Stimulated activated CD8-positive, alpha-beta memory T cell treated with anti-CD3 and anti-CD28 coated beads, Interleukin-4, amount 100 ng/mL, for 1 hour (primary cell): ENCODE data around the gene RPL9.
"Not testable (repeated sequence)": the region's sequence is repeated elsewhere in the genome, so short reads cannot be mapped to it uniquely, and the experiment has no call there.

Experiments used
- DNase-seq, 2 donors: peaks; one replicate each; pipeline ENCODE4 v3.0.0-alpha.2; 2020; ENCODE audit warnings: low read depth in 2 of 2, low spot score in 1 of 2

RPL9 gene

DNA sequence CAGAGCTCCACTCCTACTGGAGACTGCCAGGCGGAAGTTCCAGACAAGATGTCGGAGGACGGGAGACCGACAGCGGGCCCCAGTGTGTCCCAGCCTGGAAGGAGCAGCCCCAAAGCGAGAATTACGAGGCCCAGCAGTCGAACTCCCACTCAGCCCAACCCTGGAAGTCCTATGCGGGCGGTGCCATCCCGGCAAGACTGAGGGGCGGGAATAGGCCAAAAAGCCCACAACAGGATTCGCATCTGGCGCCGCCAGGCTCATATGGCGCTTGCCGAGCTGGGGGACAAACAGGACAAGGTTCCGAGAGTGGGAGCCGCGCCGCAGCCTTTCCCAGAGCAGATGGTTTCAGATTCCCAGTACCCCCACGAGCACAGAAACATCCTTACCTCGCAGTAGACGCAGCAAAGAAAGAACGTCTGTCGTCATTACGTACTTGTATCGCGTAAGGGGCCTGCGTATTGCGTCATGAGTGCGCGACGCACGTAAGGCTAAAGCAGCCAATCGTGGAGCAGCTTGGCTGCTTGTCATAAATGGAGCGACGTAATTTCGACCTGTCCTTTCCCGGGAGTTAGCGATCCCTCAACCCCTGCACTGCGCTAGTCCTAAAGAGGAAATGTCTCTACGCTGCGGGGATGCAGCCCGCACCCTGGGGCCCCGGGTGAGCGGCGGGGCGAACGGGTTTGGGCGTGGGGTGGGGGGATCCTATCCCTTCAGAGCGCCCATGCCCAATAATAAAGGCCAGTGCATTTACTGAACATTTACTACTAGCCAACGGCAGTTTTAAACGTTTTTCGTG lies at the start of gene RPL9, which contains the start of gene LIAS:
TSS of gene RPL9 (minus strand) at position 418 of the 796 bp plus-strand sequence. CDS start 483 bp downstream, outside the sequence.
TSS of gene LIAS (plus strand) at position 552 of the 796 bp plus-strand sequence. CDS start at position 614, 62 bp downstream.
- DNase-seq = peak; percentile 88 to 90

GRCh38 chr4:39505581-39505980 lies 46.9 kb upstream of the RPL9 start:
- DNase-seq = no peak

GRCh38 chr4:39504538-39504937 lies 45.8 kb upstream of the RPL9 start:
- DNase-seq = no peak

DNA sequence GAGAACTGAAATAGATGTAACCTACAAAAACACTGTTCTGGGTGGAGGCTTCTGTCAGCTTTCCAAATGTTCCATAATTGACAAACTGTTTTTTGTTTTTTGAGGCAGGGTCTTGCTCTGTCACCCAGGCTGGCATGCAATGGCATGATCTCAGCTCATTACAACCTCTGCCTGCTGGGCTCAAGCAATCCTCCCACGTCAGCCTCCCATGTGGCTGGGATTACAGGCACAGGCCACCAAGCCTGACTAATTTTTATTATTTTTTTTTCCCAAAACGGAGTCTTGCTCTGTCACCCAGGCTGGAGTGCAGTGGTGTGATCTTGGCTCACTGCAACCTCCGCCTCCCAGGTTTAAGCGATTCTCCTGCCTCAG lies 43.9 kb upstream of the RPL9 start:
- not testable (repeated sequence) for DNase-seq

DNA sequence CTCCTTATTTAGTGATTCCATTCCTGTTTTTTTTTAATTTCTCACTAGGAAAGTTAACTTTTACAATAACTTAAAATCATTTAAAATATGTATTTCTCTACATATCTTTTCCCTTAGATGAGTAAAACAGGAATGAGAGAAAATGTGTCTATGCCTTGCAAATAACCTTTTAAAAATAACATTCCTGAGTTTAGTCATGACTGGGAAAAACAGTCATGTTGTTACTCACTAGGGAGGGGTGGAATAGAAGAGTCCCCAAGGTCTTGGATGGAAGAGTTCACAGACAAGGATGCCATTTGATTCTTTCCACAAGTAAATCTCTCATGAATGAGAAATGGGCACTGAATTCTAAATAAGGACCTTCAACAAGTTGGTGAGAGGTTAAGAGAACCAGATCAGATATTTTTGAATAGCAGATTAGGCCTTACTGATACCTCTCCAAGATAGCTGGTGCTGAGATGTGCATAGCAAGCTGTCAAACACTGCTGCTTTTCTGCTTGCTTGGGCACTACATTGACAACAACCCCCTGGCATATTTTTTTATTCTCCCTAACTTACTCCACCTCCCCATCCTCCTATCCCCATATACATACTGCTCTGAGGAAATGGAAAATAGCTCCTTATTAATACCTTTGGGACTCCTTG lies 43.4 kb upstream of the RPL9 start:
- no peak for DNase-seq

DNA sequence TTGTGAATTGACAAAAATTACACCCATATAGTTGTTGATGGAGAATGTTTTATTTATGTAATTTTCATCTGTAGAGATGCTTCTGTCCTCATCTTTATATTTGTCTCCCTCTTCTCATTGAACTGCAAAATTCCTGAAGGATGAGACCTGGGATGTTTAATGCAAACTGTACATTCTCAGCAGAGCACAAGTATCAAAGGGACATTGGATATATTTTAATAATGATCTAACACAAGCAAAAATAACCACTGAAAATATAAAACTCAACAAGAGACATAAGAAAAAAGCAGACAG lies 40.0 kb upstream of the RPL9 start:
- no peak for DNase-seq

DNA sequence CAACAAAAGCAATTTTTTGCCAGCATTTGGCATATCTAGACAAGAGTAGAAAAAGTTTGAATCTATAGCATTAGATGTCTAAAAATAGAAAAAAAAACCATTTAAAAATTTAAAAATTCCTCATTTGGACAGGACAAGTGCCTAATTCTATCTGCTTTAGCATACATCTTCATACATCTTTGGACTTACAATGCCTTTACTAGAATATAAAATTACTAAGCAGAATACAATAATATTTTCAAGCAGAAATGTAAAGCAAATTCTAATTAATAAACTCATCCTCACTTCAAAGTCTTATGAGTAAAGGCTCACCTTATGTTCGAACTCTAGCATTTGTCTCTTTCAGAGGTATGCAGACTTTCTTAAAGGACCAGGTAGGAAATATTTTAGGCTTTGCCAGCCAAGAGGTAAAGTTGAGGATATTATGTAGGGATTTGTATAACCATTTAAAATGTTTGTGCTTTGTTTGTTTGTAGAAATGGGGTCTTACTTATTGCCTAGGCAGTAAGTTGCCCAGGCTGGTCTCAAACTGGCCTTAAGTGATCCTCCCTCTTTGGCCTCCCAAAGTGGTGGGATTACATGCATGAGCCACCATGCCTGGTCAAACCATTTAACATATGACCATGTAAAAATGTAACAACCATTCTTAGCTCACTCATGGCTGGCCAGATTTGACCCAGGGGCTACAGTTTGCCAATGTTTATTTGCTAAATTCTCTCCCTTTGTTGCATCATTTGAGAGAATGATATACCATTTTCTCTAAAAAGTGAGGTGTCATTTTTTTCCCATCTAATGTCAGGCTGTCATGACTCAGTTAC lies 39.4 kb upstream of the RPL9 start:
- DNase-seq = no peak

DNA sequence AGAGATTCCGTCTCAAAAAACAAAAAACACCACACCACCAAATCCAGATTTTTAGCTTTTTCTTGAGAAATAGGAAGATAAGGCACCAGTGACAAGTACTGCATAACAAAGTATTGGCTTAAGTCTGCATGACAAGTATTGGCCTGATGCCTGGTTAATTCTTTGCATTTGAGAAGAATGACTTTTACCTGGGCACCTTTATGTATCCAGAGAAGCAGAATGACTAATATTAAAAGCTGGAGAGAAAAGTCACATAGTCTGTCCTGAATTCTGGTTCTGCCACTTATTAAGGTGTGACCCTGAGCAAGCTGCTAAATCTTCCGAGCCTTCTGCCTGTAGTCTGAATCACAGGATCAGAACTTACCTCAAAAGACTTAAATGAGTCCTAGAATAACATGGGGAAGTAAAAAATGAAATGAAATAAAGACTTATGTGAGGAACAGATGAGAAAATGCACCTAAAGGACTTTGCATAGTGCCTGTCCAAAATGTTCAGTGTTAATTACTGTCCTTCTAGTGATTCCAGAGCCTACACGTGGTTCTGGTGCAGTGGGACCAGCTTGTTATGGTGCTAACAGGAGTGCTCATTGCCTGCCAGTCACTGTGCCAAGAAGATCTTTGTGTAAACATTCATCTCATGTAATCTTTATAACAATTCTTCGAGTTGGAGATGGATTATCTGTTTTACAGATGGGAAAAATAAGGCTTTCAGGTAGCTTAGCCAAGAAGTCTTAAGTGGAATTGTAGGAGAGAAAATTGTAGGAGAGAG lies 36.9 kb upstream of the RPL9 start:
- no peak for DNase-seq

DNA sequence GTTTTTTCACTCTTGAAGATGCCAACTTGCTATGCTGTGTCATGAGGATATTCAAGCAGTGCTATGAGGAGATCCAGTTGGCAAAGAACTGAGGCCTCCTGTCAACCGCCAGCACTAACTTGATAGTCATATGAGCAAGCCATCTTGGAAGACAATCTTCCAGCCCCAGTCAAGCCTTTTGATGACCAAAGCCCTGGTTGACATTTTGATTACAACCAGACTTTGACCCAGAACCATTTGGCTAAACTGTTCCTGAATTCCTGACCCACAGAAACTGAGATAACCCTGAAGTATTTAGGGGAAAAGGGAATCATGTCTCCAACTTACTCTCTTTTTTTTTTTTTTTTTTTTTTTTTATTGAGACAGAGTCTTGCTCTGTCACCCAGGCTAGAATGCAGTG lies 35.6 kb upstream of the RPL9 start:
- no peak for DNase-seq

DNA sequence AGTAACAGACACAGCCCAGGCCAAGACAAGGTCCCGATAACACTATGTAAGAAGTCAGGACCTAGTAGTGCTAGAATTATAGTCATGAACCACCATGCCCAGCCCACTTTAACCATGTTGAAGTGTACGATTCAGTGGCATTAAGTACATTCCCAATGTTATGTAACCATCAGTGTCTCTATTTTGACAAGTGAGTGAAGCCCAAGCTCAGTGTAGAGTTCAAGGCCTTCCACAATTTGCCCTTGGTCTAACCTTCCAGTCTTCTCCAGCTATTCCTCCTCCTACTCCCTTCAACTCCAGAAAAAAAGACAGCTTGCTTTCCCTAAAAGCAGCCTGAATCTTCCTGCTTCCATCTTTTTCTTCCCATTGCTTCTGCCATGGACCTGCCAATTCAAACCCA lies 31.6 kb upstream of the RPL9 start:
- no peak for DNase-seq

DNA sequence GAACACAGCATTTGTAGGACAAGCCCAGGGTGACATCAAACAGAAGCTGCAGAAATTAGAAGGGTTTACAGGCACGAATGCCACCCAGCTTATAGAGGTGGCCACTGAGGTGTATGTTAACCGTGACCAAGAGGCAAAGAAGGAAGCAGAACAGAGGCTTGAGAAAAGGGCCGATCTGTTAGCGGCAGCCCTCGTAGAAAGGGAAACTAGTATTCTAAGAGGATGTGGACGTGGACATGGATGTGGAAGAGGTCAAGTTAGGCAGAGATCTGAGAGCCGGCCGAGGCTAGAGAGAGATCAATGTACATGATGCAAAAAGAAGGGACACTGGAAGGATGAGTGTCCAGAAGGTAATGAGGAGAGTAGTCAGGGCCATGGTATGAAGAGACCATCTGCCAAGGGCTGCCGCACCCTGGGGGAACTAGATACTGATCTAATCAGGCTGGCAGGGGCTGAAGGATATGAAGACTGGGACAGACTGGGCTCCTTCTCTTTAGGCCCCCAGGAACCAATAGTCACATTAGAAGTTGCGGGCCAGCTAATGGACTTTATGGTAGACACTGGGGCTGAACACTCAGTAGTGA lies 27.6 kb upstream of the RPL9 start:
- DNase-seq = no peak

DNA sequence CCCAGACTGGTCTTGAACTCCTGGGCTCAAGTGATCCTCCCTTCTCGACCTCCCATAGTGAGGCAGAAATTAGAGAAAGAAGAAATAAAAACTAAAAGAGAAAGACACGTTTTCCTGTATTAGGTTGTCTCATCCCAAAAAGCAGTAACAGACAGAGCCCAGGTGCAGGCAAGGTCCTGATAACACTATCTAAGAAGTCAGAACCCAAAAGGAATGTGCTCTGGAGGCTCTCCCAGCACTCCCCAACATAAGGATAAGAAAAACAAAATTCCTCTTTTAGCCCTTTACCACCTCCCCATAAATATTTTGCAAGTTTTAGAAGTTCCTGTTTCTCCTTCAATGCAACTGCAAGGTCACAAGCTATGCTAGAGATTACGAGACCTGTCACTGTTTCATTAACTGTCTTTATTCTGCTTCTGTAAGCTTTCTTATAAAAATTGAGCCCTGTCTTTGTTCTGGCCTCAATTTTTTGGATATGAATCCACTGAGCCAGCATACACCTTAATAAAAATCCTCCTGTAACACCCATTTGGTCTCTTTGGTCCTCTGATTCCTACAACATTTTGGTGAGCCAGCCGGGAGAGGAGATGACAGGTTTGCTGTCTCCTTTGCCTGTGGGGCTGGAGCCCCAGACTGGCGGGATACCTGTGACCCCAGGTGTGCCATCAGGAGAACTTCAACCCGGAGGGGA lies 26.0 kb upstream of the RPL9 start:
- DNase-seq = no peak

- DNase-seq = no peak
Measured at GRCh38 chr4:39480902-39481695, 22.4 kb upstream of the RPL9 start.

GRCh38 chr4:39480251-39480650 lies 21.5 kb upstream of the RPL9 start:
- no peak for DNase-seq

DNA sequence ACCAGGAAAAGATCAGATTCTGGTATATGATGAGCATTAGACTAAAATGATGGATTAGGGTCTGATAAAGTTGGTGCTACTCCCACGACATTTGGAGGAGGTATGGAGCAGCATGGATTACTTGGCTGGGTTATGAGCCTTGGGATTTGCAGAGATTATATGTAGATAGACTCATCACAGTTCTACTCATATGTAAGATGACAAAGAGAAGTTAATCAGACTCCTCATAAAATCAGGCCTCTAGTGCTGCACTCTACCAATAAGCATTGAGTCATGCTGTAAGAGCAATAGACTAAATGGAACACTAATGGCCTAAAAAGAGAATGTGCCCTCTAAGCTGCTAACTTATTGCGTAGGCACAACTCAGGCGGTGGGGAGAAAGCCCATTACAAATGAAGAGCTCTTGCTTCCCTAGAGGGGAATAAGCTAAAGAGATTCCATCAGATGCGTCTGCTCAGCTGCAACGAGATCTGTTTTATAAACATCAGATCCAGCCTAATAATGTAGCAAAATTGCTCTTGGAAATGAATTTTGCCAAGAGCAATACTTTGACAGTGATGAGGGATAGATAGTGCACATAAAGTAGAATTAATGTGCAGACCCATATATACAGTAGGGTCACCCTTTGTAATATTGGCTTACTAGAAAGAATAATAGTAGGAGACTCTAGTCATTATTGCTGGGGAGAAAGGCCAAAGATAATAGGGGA lies 17.6 kb upstream of the RPL9 start:
- no peak for DNase-seq

GRCh38 chr4:39472396-39472795 lies 13.7 kb upstream of the RPL9 start:
- DNase-seq = no peak

DNA sequence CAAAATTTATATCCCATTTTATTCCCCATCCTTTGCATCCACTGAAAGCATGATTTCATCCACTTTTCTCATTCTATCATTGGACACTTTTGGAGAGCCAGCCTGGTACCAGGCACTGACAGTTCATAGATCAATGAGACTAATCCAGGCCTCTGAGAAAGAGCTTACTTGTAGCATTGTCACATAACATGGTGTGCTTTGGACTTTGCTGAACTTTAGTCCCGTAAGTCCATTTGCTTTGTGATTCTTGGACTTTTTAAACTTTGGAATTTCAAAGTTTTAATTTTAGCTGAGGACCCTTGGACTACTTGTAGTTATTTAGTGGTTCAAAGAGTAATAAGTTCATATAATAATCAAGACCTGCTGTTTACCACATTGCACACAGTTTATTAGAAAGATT lies 11.7 kb upstream of the RPL9 start:
- DNase-seq = no peak

DNA sequence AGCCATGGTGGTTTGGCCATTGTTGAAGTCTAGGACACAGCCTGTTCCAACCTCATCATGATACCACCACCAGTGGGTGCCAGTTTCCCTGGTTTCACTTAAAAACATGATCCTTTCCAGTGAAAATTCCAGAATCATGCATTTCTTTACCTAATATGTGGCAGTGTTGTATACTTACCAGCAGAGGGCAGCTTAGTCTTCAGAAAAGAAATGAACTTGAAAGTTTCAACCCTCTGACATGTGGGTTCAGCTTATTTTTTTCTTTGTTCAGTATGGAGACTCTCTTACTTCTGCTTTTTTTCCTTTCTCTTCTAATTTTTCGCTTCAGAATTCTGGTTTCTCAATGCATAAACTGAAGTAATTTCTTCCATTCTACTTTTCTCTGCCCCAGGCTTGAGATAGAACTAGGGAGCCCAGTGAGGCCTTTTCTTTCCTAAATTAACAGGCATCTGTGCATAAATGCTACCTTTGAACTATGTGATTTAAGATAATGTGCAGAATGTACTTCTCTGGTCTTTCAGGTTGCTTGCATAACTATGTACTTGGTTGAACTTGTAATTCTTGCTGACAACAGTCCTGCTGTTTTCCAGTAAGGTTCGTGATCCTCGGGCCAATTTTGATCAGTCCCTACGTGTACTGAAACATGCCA lies 10.8 kb upstream of the RPL9 start:
- DNase-seq = no peak
